G401 (cell line): Measurements from ENCODE around the gene GSTM4. TPM values are rescaled to one million over a fixed set of nuclear protein-coding genes. Genes with fewer than 3 reads are reported as not detected.

Experiments
- DNase-seq: peaks from one replicate; pipeline ENCODE4 v3.0.0-alpha.2; 2015; ENCODE audit warnings: low spot score
- in situ Hi-C: cut with HindIII; loops from 2 replicates; pipeline ENCODE4 v1.10.0; 2016; ENCODE audit warnings: low sequenced_read_pairs, mixed read lengths
- total RNA-seq: library from RNA; depleted of rRNA; stranded (reverse); fragments of >200 nt; shearing (Covaris generic); gene quantifications from 2 replicates; pipeline ENCODE4 v1.2.3, GENCODE V29; 2014

Gene GSTM4
- total RNA-seq, 1 experiment from 2014 or later, result 18.7 TPM

DNA sequence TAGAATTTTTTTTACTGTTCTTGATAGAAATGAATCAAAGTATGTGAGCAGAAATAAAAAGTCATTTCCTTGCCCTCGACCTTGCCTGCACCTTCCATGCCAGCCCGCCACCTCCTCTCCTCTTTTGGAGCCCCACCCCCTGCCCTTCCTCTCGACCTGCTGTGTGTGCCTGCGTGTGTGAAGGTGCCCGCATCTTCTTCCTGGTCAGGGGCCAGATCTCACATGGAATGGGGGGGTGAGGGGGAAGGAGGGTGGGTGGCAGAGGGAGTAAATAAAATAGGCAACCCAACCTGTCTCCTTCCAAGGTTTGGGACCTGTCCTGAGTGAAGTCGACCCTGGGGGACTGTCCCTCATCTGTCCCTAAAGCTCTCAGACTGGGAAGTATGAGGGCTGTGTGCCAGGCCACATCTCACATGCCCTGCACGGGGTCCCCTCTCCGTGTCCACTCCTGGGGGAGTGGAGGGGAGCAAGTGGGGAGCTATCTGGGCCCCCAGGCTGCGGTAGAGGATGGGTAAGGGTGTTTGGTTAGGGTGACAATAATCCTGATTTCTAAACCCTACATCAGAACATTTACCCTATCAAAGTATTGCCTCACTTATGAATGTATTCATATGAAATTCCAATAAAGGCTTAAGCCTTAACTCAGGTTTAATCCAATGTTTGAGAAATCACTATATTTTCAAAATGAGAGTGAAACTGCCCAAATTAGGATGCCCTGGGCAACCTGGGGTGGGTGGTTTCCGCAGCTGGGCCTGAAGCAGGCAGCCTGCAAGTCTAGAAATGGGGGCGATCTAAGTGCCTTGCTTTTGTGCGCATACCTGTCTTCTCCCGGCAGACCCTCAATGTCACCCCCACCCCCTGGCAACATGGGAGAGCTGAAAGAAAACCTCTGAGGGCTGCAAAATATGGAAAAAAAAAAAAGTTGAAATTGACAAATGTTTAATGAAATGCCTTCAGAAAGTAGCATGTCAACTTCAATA lies 20.8 kb upstream of the GSTM4 start:
- in situ Hi-C loops, result no loop called here
- no peak for DNase-seq

DNA sequence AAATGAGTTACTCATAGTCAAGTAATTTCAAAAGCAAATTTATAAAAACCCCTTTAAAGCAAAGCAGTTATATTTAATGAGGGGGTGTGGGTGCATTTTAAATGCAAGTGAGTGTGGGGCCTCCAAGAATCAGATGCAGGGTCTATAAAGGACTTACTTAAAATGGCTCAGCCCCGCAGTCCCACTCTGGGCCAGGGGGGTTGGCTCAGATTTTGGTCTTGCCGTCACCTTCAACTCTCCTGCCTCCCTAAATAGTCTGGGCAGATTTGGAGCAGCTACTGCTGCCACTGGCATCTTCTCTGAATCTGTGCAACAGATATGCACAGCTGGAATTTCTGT lies 20.1 kb upstream of the GSTM4 start:
- in situ Hi-C loops, result no loop called here
- DNase-seq, result no peak

DNA sequence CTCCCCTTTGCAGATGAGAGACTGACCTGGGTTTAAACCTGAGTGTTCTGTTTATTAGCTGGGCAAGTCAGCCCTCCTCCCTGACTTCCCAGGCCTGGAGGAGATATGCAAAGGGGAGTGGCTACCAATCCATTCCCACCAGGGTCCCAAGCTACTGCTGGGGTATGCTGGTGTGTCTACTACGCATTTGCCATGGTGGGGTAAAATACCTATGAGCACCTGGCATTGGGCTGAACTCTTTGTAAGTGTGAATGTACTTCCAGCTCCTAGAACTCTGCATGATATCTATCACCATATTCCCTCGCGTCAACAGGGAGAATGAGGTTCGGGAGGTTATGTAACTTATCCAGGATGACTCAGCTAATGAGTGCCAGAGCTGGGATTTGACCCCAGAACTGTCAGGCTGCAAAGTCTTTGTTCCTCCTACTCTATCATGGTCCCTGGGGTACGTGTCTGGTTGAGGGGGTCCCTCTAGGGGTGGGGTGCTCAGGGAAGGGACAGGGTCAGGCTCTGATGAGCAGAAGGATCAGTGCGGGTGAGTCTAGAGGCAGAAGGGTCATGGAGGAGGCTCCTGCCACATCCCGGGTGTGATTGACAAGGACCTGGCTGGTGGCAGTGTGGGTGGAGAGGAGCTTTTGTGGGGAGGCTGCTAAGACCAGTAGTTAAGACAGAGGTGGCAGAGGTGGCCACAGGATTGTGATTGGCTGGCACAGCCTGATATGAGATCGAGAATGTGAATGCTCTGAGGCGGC lies 19.5 kb upstream of the GSTM4 start:
- no peak for DNase-seq
- in situ Hi-C loops, result no loop called here

- DNase-seq, result no peak
- in situ Hi-C loops, result no loop called here
These were observed 18.5 kb upstream of the GSTM4 start for GRCh38 chr1:109637446-109637845.

- in situ Hi-C loops, result no loop called here
These were observed 16.6 kb upstream of the GSTM4 start for GRCh38 chr1:109639063-109639840.

DNA sequence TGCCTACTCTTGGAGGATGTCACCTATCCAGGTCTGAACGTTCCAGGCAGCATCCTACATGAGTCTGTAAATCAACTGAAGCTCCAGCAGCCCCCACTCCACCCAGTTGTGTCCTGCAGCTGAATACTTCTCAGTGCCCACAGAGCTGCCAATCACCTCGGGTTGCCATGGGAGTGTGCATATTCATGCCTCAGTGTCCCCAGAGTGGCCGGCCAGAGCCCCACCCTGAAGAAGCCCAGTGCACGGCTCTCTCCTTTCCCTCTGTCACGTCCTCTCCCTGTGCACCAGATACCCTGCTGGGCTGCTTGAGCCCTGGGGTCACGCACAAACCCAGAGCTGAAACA lies 16.1 kb upstream of the GSTM4 start:
- in situ Hi-C loops, result no loop called here
- no peak for DNase-seq

More at GRCh38 chr1:109639063-109639840, 16.6 kb upstream of the GSTM4 start:
- no peak for DNase-seq

DNA sequence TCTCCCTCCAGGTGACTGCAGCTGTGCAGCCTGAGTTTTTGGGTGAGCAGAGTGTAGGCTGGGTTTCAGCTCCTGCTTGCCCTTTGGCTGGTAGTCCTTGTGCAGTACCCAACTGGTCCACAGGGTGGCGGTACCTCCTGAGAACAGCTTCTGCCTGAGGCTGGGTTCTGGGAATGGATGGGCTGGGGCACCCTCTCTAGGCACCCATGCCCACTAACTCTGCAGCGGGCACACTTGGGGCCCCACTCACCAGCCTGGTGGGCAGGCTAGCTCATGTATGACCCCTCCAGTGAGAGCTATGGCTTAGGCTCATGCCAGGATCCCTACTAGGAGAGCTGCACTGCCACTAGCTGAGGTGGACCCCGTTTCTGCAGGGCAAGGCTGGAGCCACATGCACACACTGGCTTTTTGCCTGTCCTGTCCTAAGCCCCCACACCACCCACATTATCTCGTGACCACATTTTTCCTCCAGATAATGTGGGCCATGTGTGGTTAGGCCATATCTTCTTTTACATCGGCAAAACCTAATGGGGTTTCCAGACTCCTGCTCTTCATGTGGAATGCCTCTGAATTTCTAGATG lies 15.5 kb upstream of the GSTM4 start:
- peak; percentile 75 for DNase-seq
- in situ Hi-C loops, result no loop called here

DNA sequence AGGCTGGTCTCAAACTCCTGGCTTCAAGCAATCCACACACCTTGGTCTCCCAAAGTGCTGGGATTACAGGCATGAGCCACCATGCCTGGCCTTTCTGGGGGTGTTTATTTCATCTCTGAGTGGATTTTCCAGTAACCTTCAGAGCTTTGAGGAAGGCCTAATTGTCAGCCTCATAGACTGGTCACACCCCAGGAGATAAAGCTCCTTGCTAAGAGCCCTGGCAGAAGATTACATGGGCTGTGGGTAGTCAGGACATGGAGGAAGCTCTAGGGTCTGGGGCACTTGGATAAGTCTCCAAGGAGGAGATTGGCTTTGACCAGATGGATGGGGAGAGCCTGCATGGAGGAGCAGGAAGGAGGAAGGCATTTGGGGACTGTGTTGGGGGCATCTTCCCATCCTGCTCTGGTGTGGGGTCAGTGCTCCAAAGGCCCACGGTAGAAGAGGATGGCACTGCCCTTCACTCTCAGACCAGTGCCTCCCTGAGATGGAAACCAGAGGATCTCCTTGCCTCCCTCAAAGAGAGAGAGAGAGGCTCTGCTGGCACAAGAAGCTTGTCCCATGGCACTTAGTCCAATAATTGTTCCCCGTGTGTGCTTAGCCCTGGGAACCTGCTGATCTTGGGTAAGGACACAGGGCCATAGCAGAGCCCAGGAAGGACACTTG lies 14.7 kb upstream of the GSTM4 start:
- in situ Hi-C loops, result no loop called here
- DNase-seq, result no peak

GRCh38 chr1:109641861-109642260 lies 14.0 kb upstream of the GSTM4 start:
- no peak for DNase-seq
- in situ Hi-C loops, result no loop called here

- in situ Hi-C loops, result no loop called here
- DNase-seq, result no peak
These were observed 13.3 kb upstream of the GSTM4 start for GRCh38 chr1:109642626-109643025.

GRCh38 chr1:109643385-109644230 lies 12.3 kb upstream of the GSTM4 start:
- in situ Hi-C loops, result no loop called here
- DNase-seq, result peak; percentile 65

DNA sequence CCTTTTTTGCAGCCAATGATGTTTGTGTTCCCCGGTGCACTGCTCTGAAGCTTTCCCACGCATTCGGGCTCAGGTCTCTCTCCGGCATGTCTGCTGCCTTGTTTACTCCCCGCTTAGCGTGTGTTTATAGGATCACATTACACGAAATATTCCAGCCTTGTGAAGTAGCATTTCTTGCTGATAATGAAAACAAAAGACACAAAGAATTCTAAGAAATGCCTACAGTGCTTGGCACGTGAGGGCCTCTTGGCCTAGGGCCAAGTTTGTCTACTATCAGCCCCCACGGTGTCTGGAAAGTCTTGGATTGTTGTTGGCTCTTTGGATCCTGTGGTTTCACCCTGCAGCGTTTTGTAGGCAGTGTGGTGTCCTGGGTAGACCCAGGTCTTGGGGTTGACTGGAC lies 11.2 kb upstream of the GSTM4 start:
- no peak for DNase-seq
- in situ Hi-C loops, result no loop called here

- in situ Hi-C loops, result no loop called here
- DNase-seq, result no peak
These were observed 6.4 kb upstream of the GSTM4 start for GRCh38 chr1:109649491-109649914.

DNA sequence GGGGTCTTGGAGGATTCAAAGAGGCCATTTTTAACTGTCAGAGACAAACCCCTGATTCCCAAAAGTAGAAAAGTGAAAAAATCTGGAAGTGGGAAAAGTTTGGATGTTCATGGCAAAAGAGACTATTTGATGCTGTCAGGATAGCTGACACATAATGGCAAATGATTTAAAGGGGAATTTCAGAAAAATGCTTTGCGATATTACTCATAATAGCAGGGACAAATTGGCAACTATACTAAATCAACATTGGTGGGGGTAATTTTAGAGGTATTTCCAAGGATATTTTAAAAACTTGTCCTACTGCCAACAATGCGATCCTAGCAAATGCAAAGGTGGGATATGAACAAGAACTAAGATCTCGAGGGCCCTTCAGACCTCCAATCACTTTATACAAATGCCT lies 5.3 kb upstream of the GSTM4 start:
- no peak for DNase-seq
- in situ Hi-C loops, result no loop called here

DNA sequence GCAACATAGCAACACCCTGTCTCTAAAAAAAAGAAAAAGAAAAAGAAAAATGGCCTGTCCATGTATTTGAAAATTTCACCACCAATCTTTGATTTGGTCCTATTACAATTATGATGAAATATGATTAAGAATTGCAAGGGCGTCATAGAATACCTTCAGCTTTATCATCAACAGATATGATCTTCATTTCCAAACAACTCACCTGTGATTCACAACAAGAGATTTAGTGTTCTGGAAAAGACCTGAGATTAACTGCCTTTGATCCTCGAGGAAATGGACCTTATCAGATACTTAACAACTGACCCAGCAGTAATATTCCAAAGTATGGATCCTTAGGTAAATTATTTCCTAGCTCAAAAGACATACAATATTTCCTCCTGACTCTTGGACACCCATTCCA lies 3.5 kb upstream of the GSTM4 start:
- in situ Hi-C loops, result no loop called here
- DNase-seq, result no peak

- in situ Hi-C loops, result no loop called here
These were observed 2.6 kb upstream of the GSTM4 start for GRCh38 chr1:109653306-109653705.

DNA sequence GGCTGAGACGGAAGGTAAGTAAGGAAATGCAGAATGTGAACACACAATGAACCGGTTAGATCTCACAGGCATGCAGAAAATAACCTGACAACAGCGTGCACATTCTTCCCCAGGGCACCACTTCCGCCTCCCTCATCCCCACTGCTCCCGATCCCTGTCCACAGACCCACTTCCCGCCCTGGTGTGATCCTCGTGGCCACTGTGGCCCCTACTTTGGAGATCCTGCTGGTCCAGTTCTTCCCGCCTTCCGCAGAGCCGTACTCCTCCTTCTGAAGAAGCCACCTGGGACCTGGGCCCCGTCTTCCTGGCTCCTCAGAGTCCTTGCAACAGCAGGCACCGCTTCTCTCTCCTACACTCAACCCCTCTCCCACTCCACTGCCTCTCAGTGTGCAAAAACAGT lies 1.4 kb upstream of the GSTM4 start:
- DNase-seq, result no peak
- in situ Hi-C loops, result no loop called here

More at GRCh38 chr1:109653306-109653705, 2.6 kb upstream of the GSTM4 start:
- DNase-seq, result no peak

- in situ Hi-C loops, result no loop called here
- no peak for DNase-seq
These were observed 1.5 kb downstream of the GSTM4 start for GRCh38 chr1:109657395-109657794.
